ENCODE measurements around the gene KCNG2.

KCNG2 gene

GRCh38 chr18:79882522-79883241, 84.9 kb downstream of the KCNG2 start:
- Histone ChIP-seq H3K4me1 (ENCODE audit: insufficient read depth, low read length, poor library complexity, severe bottlenecking) (no peaks in the 10 kb centered on the region), H3K36me3 (ENCODE audit: insufficient read depth, low read length) (no peaks in the 10 kb centered on the region), H3K27me3 (ENCODE audit: insufficient read depth, low read length, poor library complexity, severe bottlenecking) (no peaks in the 10 kb centered on the region), H3K9me2 (replicated peaks; ENCODE audit: low read depth, low read length) (no peaks in the 10 kb centered on the region), H3K4me3 (ENCODE audit: low read length, poor library complexity, severe bottlenecking) (no peak overlapping the region), H2AFZ (ENCODE audit: low read length) (no peak overlapping the region), H3F3A (ENCODE audit: low read depth) (no peaks in the 10 kb centered on the region), H3K4me2 (ENCODE audit: low read depth, low read length, poor library complexity, severe bottlenecking) (no peak overlapping the region), H3K79me2 (ENCODE audit: insufficient read depth, low read length) (no peaks in the 10 kb centered on the region), H3K9ac (ENCODE audit: low read depth, low read length, poor library complexity, severe bottlenecking) (no peak overlapping the region), H4K20me1 (ENCODE audit: insufficient read depth, low read length, poor library complexity, severe bottlenecking) (no peaks in the 10 kb centered on the region), H3K9me3 (ENCODE audit: insufficient read depth, low read depth, low read length) (peaks cover 16% of the 10 kb centered on the region; the same call in 1 of the 2 replicates)
- no peak for TF ChIP-seq EZH2phosphoT487 (IDR thresholded peaks at IDR 0.05; ENCODE audit: borderline replicate concordance)
- no peak for TF ChIP-seq CTCF (conservative IDR thresholded peaks at IDR 0.05; ENCODE audit: low read length)

DNA sequence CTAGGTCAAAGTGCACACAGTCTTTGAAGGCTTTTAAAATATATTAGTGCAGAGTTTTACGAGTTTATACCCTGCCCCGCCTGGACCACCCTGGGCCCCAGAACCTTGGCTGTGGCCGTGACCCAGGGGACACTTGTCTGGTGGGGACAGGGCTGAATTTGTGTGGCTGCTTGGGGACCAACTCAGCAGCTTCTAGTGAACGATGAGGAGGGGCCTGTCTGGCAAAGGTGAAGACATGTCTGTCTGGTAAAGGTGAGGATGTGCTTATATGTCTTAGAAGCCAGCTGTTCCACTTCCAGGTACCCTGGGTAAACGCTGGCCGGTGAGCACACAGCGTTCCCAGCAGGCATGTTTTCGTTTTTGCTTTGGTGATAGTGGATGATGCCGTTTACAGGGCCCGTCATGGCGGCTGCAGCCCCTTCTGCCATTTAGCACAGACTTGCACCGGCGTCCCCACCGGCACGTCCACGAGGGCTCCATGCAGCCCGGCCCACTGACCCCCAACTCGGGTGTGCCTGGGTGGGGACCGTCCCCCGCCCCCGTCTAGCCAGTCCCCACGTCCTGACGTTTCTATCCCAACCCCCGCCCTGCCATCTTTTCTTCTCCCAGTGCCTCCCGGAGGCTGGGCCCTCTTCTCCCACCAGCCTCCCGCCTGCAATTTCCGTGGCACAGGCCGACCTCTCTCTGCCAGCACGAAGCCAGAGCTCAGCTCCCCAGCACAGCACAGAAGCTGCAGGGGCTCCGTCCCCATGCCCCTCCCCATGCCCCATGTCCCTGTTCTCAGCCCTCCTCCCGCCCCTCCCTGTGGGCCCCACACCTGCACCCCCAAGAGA, 85.9 kb downstream of the KCNG2 start:
- Histone ChIP-seq H3K4me2 (ENCODE audit: low read depth, low read length, poor library complexity, severe bottlenecking) (no peak overlapping the region), H3K4me1 (ENCODE audit: insufficient read depth, low read length, poor library complexity, severe bottlenecking) (no peaks in the 10 kb centered on the region), H3F3A (ENCODE audit: low read depth) (no peaks in the 10 kb centered on the region), H4K20me1 (ENCODE audit: insufficient read depth, low read length, poor library complexity, severe bottlenecking) (no peaks in the 10 kb centered on the region), H2AFZ (ENCODE audit: low read length) (no peak overlapping the region), H3K36me3 (ENCODE audit: insufficient read depth, low read length) (no peaks in the 10 kb centered on the region), H3K4me3 (ENCODE audit: low read length, poor library complexity, severe bottlenecking) (no peak overlapping the region), H3K27me3 (ENCODE audit: insufficient read depth, low read length, poor library complexity, severe bottlenecking) (no peaks in the 10 kb centered on the region), H3K79me2 (ENCODE audit: insufficient read depth, low read length) (no peaks in the 10 kb centered on the region), H3K9me3 (ENCODE audit: insufficient read depth, low read depth, low read length) (peaks cover 15% of the 10 kb centered on the region; the same call in 1 of the 2 replicates), H3K9ac (ENCODE audit: low read depth, low read length, poor library complexity, severe bottlenecking) (no peak overlapping the region), H3K9me2 (replicated peaks; ENCODE audit: low read depth, low read length) (no peaks in the 10 kb centered on the region)
- TF ChIP-seq CTCF (conservative IDR thresholded peaks at IDR 0.05; ENCODE audit: low read length) (no peak), EZH2phosphoT487 (IDR thresholded peaks at IDR 0.05; ENCODE audit: borderline replicate concordance) (no peak)

- H3K79me2 ChIP-seq (ENCODE audit: insufficient read depth, low read length): no peaks in the 10 kb centered on the region
- no peak overlapping the region for H3K9ac ChIP-seq (ENCODE audit: low read depth, low read length, poor library complexity, severe bottlenecking)
- H3K27me3 ChIP-seq (ENCODE audit: insufficient read depth, low read length, poor library complexity, severe bottlenecking): no peaks in the 10 kb centered on the region
- no peak overlapping the region for H3K4me2 ChIP-seq (ENCODE audit: low read depth, low read length, poor library complexity, severe bottlenecking)
- no peak overlapping the region for H2AFZ ChIP-seq (ENCODE audit: low read length)
- no peaks in the 10 kb centered on the region for H3F3A ChIP-seq (ENCODE audit: low read depth)
- no peak for TF ChIP-seq CTCF (conservative IDR thresholded peaks at IDR 0.05; ENCODE audit: low read length)
- TF ChIP-seq EZH2phosphoT487 (IDR thresholded peaks at IDR 0.05; ENCODE audit: borderline replicate concordance): no peak
- H3K4me3 ChIP-seq (ENCODE audit: low read length, poor library complexity, severe bottlenecking): no peak overlapping the region
- no peaks in the 10 kb centered on the region for H3K36me3 ChIP-seq (ENCODE audit: insufficient read depth, low read length)
- H3K9me3 ChIP-seq (ENCODE audit: insufficient read depth, low read depth, low read length): peaks cover 13% of the 10 kb centered on the region; the same call in 1 of the 2 replicates
- no peaks in the 10 kb centered on the region for H3K4me1 ChIP-seq (ENCODE audit: insufficient read depth, low read length, poor library complexity, severe bottlenecking)
- no peaks in the 10 kb centered on the region for H3K9me2 ChIP-seq (replicated peaks; ENCODE audit: low read depth, low read length)
- no peaks in the 10 kb centered on the region for H4K20me1 ChIP-seq (ENCODE audit: insufficient read depth, low read length, poor library complexity, severe bottlenecking)
Observed at GRCh38 chr18:79884294-79884962, 86.7 kb downstream of the KCNG2 start.

Measured in Loucy (cell line).